GM12878 (cell line): ENCODE results near the gene HCAR3. TPM values are rescaled to one million over a fixed set of nuclear protein-coding genes. Genes with fewer than 3 reads are reported as not detected.
"Not testable (repeated sequence)": the region's sequence is repeated elsewhere in the genome, so short reads cannot be mapped to it uniquely, and the experiment has no call there.

Source experiments
- ATAC-seq: fragments of 200-7000 bp; cut with Tn5 transposase; 3 replicates; pipeline ENCODE4 v1.9.1; 2020; ENCODE audit warnings: mild to moderate bottlenecking, moderate library complexity
- BruUV-seq: library from RNA; stranded (reverse); fragments of 400-500 nt; replicated peaks from 2 replicates; lab custom pipeline; 2021; lab: Mats Ljungman, UMichigan
- CTCF ChIA-PET: fragments of 300-600 bp; sonication (Branson Sonifier 250); formaldehyde crosslinking; extraction: SDS; loops from one replicate; lab custom pipeline; 2021; ENCODE audit warnings: inconsistent platforms; lab: Yijun Ruan, JAX
- POLR2A ChIA-PET: fragments of 350-600 bp; formaldehyde crosslinking; extraction: SDS; loops from one replicate; lab custom pipeline; 2021; ENCODE audit warnings: inconsistent platforms; lab: Charles Lee
- RAD21 ChIA-PET: fragments of 300-600 bp; sonication (Branson Sonifier 250); formaldehyde crosslinking; loops from one replicate; lab custom pipeline; 2023; ENCODE audit warnings: antibody characterized with exemption; ENCODE audit not compliant: unreplicated experiment; lab: Charles Lee
- SMC1A ChIA-PET: fragments of 300-600 bp; sonication (Branson Sonifier 250); formaldehyde crosslinking; loops from one replicate; lab custom pipeline; 2023; ENCODE audit not compliant: unreplicated experiment, uncharacterized antibody; lab: Charles Lee
- DNase-seq: peaks from one replicate; pipeline ENCODE4 v3.0.0-alpha.2; 2011; ENCODE audit warnings: low read depth, low spot score
- FAIRE-seq: peaks from 3 replicates; lab custom pipeline; 2011; peaks lifted over from hg19 to GRCh38; lab: Jason Lieb, UNC
- H2AFZ ChIP-seq: 2 replicates; pipeline ENCODE4 v1.6.0; 2011; ENCODE audit warnings: low read depth, low read length, control low read depth; ENCODE audit not compliant: control insufficient read depth
- H3K27ac ChIP-seq: 2 replicates; pipeline ENCODE4 v1.5.1; 2011; ENCODE audit warnings: control low read depth; ENCODE audit not compliant: control insufficient read depth, insufficient read depth
- H3K27me3 ChIP-seq, 2 experiments: replicated peaks in 1 of 2; 2 replicates each; pipeline versions ENCODE4 v1.6.0 to v1.6.1; 2011; ENCODE audit warnings: low read length in 1 of 2; ENCODE audit not compliant: control insufficient read depth in 2 of 2, insufficient read depth in 2 of 2
- H3K36me3 ChIP-seq, 2 experiments: 2 replicates each; pipeline ENCODE4 v1.5.1; 2011; ENCODE audit warnings: low read length in 1 of 2; ENCODE audit not compliant: control insufficient read depth in 2 of 2, insufficient read depth in 2 of 2
- H3K4me1 ChIP-seq: 2 replicates; pipeline ENCODE4 v1.6.1; 2011; ENCODE audit warnings: mild to moderate bottlenecking, low read length, moderate library complexity, mixed read lengths; ENCODE audit not compliant: control insufficient read depth, insufficient read depth
- H3K4me2 ChIP-seq: 2 replicates; pipeline ENCODE4 v1.6.0; 2011; ENCODE audit warnings: control low read depth; ENCODE audit not compliant: control insufficient read depth, insufficient read depth
- H3K4me3 ChIP-seq: fragments of 200-600 bp; sonication (generic); 2 replicates; pipeline ENCODE4 v1.5.1; 2016
- H3K79me2 ChIP-seq: 2 replicates; pipeline ENCODE4 v1.6.0; 2011; ENCODE audit warnings: low read length; ENCODE audit not compliant: control insufficient read depth, insufficient read depth
- H3K9ac ChIP-seq: 2 replicates; pipeline ENCODE4 v1.8.0; 2011; ENCODE audit warnings: low read length, control low read depth, mixed read lengths; ENCODE audit not compliant: control insufficient read depth, insufficient read depth
- H3K9me3 ChIP-seq: replicated peaks from 3 replicates; pipeline ENCODE4 v1.5.1; 2011; ENCODE audit warnings: mild to moderate bottlenecking, low read length; ENCODE audit not compliant: control insufficient read depth, insufficient read depth
- H4K20me1 ChIP-seq: 2 replicates; pipeline ENCODE4 v1.6.0; 2011; ENCODE audit not compliant: control insufficient read depth, insufficient read depth
- WGBS: methylation state at CpG from one replicate; pipeline ENCODE4 v1.1.6; 2016; ENCODE audit warnings: low lambda C conversion rate; ENCODE audit not compliant: insufficient replicate concordance, insufficient coverage; ENCODE audit errors: missing lambda C conversion rate; 5-methylcytosine and 5-hydroxymethylcytosine counted together
- in situ Hi-C: fragments of 300-500 bp; cut with MboI; formaldehyde crosslinking; loops from 9 replicates; pipeline ENCODE4 v1.14.3; 2018; ENCODE audit warnings: mixed read lengths
- intact Hi-C: fragments of 100-400 bp; cut with micrococcal nuclease; formaldehyde crosslinking; loops from one replicate; pipeline ENCODE4 v1.14.2; 2022; ENCODE audit not compliant: unreplicated experiment
- polyA plus RNA-seq, 11 experiments: library from polyadenylated mRNA; depleted of rRNA in 4 of 11; unstranded in 6 of 11; stranded (reverse) in 5 of 11; fragments of >200 nt; fragmentation: Nextera tagmentation in 4 of 11; fragmentation: Illumina TruSeq in 1 of 11; extraction: Ambion mirVana in 4 of 11; extraction: Trizol in 1 of 11; gene quantifications; 1 replicate in 1 of 11; 2 replicates in 10 of 11; pipeline versions ENCODE4 v1.2.1 to v1.2.3, GENCODE V29; 2011 to 2016; ENCODE audit warnings: inconsistent platforms in 2 of 11, missing spikeins in 2 of 11, low read depth in 1 of 11
- total RNA-seq, 4 experiments: library from RNA; depleted of rRNA in 3 of 4; stranded (reverse); fragments of >200 nt in 3 of 4; fragmentation: Illumina TruSeq in 1 of 4; extraction: Trizol in 1 of 4; gene quantifications; 2 replicates each; pipeline versions ENCODE4 v1.2.1 to v1.2.3, GENCODE V29; 2013 to 2021

HCAR3 gene
- total and polyA plus RNA-seq, 10 of the 15 experiments (the other 5 are each of a cell fraction or from before 2014, with no cell fraction given) = 0.57 to 3.0 (median 2.2) TPM

- DNase-seq, POLR2A ChIA-PET, H3K9me3 ChIP-seq, H3K4me3 ChIP-seq, H3K4me1 ChIP-seq, intact Hi-C loops, FAIRE-seq, H3K9ac ChIP-seq, H2AFZ ChIP-seq, ATAC-seq, RAD21 ChIA-PET, H3K36me3 ChIP-seq, in situ Hi-C loops, H3K27ac ChIP-seq, CTCF ChIA-PET, H4K20me1 ChIP-seq, BruUV-seq, SMC1A ChIA-PET, H3K79me2 ChIP-seq, H3K4me2 ChIP-seq, H3K27me3 ChIP-seq: not testable (repeated sequence)
- WGBS = no CpG with 5 or more reads among the region's 3 CpGs
These were observed 7.3 kb downstream of the HCAR3 start for GRCh38 chr12:122709287-122709686.

GRCh38 chr12:122703841-122704240 lies 12.8 kb downstream of the HCAR3 start:
- FAIRE-seq, H3K36me3 ChIP-seq, SMC1A ChIA-PET, CTCF ChIA-PET, RAD21 ChIA-PET, H3K9ac ChIP-seq, H3K4me3 ChIP-seq, H2AFZ ChIP-seq, H3K4me1 ChIP-seq, H3K27me3 ChIP-seq, BruUV-seq, DNase-seq, ATAC-seq, H4K20me1 ChIP-seq, H3K4me2 ChIP-seq, intact Hi-C loops, in situ Hi-C loops, H3K79me2 ChIP-seq, H3K9me3 ChIP-seq, H3K27ac ChIP-seq, POLR2A ChIA-PET: not testable (repeated sequence)
- WGBS = 36% methylated on average over 2 of the region's 3 CpGs

GRCh38 chr12:122702890-122703611 lies 13.6 kb downstream of the HCAR3 start, which contains the start of gene HCAR2:
Gene HCAR2 (minus strand): TSS chr12:122703357. CDS start chr12:122703283, 74 bp downstream.
- in situ Hi-C loops, H3K4me2 ChIP-seq, H3K79me2 ChIP-seq, H3K4me1 ChIP-seq, H3K27ac ChIP-seq, H3K9me3 ChIP-seq, H4K20me1 ChIP-seq, H3K36me3 ChIP-seq, BruUV-seq, intact Hi-C loops, H3K9ac ChIP-seq, POLR2A ChIA-PET, H3K4me3 ChIP-seq, CTCF ChIA-PET, SMC1A ChIA-PET, H2AFZ ChIP-seq, H3K27me3 ChIP-seq, RAD21 ChIA-PET, ATAC-seq, FAIRE-seq, DNase-seq: not testable (repeated sequence)
- 70% methylated on average over 19 of the region's 22 CpGs for WGBS

- DNase-seq, H3K4me3 ChIP-seq, H3K36me3 ChIP-seq, H3K4me2 ChIP-seq, CTCF ChIA-PET, intact Hi-C loops, RAD21 ChIA-PET, H3K4me1 ChIP-seq, H2AFZ ChIP-seq, H3K79me2 ChIP-seq, in situ Hi-C loops, POLR2A ChIA-PET, BruUV-seq, H3K27me3 ChIP-seq, ATAC-seq, H3K9ac ChIP-seq, H3K27ac ChIP-seq, H4K20me1 ChIP-seq, H3K9me3 ChIP-seq: not testable (repeated sequence)
- SMC1A ChIA-PET = interaction anchor here (0.9 to 1.0 kb wide), 2 partner anchors 19 to 27 kb away, joined by 3 read pairs; no protein-coding TSS in a partner anchor
- 38% methylated on average over 4 of the region's 4 CpGs for WGBS
- FAIRE-seq = peak; percentile 57
These were observed 15.1 kb downstream of the HCAR3 start for GRCh38 chr12:122701481-122701880.
